Aorta (tissue), 5 donors: ENCODE measurements around the gene TMOD1. TPM values are rescaled to one million over a fixed set of nuclear protein-coding genes. Genes with fewer than 3 reads are reported as not detected.
"Not testable (repeated sequence)": the region's sequence is repeated elsewhere in the genome, so short reads cannot be mapped to it uniquely, and the experiment has no call there.

Source experiments
- ATAC-seq: fragments of 200-7000 bp; cut with Tn5 transposase; one replicate; pipeline ENCODE4 v1.9.1; 2022; ENCODE audit warnings: moderate library complexity; ENCODE audit not compliant: low FRiP score
- DNase-seq, 2 donors: peaks; one replicate each; pipeline ENCODE4 v3.0.0-alpha.2; 2020
- H3K27ac ChIP-seq, 2 donors: one replicate each; pipeline ENCODE4 v1.5.1; 2013; ENCODE audit warnings: low read length in 2 of 2, mild to moderate bottlenecking in 2 of 2, moderate library complexity in 2 of 2, control low read depth in 1 of 2, inconsistent platforms in 1 of 2, low read depth in 1 of 2
- H3K27me3 ChIP-seq, 2 donors: one replicate each; pipeline ENCODE4 v1.6.1; 2013; ENCODE audit warnings: control low read depth in 1 of 2, low read length in 1 of 2, mild to moderate bottlenecking in 1 of 2, moderate library complexity in 1 of 2; ENCODE audit not compliant: insufficient read depth in 2 of 2, control insufficient read depth in 1 of 2
- H3K36me3 ChIP-seq, 2 donors: one replicate each; pipeline ENCODE4 v1.6.1; 2013; ENCODE audit warnings: control low read depth in 1 of 2, low read length in 1 of 2, mild to moderate bottlenecking in 1 of 2; ENCODE audit not compliant: insufficient read depth in 2 of 2, control insufficient read depth in 1 of 2
- H3K4me1 ChIP-seq, 2 donors: one replicate each; pipeline ENCODE4 v1.6.1; 2013; ENCODE audit warnings: low read length in 2 of 2, control low read depth in 1 of 2, mild to moderate bottlenecking in 1 of 2, moderate library complexity in 1 of 2; ENCODE audit not compliant: insufficient read depth in 2 of 2, control insufficient read depth in 1 of 2
- H3K4me3 ChIP-seq, 2 donors: one replicate each; pipeline ENCODE4 v1.5.1; 2013; ENCODE audit warnings: low read length in 2 of 2, control low read depth in 1 of 2, mild to moderate bottlenecking in 1 of 2
- H3K9me3 ChIP-seq: one replicate; pipeline ENCODE4 v1.6.1; 2013; ENCODE audit warnings: mild to moderate bottlenecking, low read length; ENCODE audit not compliant: control insufficient read depth
- WGBS, 2 donors: extraction: QIAGEN DNeasy Blood & Tissue Kit; methylation state at CpG; one replicate each; pipeline ENCODE4 v1.1.7; 2013; 5-methylcytosine and 5-hydroxymethylcytosine counted together
- intact Hi-C, 2 donors: fragments of 100-400 bp; cut with DNase I; formaldehyde crosslinking; loops; one replicate each; pipeline versions ENCODE4 v1.14.2 to v1.15.0; 2022
- polyA plus RNA-seq, 2 donors: library from polyadenylated mRNA; stranded (reverse); fragments of 200-250 nt; gene quantifications; one replicate each; pipeline ENCODE4 v1.2.3, GENCODE V29; 2013
- total RNA-seq, 2 donors: library from RNA; stranded (reverse); fragmentation: NEBNext Ultra II Directional; extraction: Animal tissue kit (Norgen Biotek cat#: 25700); gene quantifications; one replicate each; pipeline ENCODE4 v1.2.1, GENCODE V29; 2021
- donor health status: healthy with polysubstance abuse.
- donor health status: Bipolar disorder and iron deficiency.
- donor health status: DM: no; HTN: no; CAD: no.
- donor health status: DM: no; HTN: no; CAD: no.
- donor health status: DM: yes; HTN: yes; CAD: no.

TMOD1 gene
- total and polyA plus RNA-seq, 4 donors: 24.5 to 102 (median 41.4) TPM

DNA sequence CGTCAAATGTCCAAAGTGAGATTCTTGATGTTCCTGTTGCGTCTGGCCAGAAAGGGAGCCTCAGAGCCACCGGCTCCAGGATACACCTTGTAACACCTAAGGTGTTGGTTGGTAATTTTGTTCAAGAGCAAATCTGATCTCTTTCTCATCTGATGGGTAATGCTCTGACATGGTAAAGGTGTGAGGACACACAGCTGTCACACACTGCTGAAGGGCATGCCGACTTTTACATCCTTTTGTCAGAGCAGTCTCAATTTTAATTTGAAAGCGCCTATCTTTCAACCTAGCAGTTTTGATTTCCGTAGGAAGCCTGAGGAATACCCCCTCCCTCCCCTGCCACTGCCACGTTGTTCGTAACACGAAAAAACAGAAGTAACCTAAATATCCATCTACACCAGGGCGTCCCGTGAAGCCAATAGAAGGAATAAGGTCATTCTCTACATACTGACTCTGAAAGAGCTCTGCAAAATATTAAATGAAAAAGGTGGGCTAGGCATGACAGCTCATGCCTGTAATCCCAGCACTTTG, 74.3 kb downstream of the TMOD1 start:
- Histone ChIP-seq H3K27me3 (no peaks in the 10 kb centered on the region), H3K9me3 (no peaks in the 10 kb centered on the region), H3K4me1 (no peaks in the 10 kb centered on the region), H3K27ac (no peak overlapping the region), H3K4me3 (no peak overlapping the region), H3K36me3 (peaks cover 0 to 4% of the 10 kb centered on the region in 2 donors)
- WGBS, 2 donors: 89 to 93% methylated on average over 11 of the region's 11 CpGs
- no peak for ATAC-seq
- intact Hi-C loops: no loop called here
- no peak for DNase-seq

DNA sequence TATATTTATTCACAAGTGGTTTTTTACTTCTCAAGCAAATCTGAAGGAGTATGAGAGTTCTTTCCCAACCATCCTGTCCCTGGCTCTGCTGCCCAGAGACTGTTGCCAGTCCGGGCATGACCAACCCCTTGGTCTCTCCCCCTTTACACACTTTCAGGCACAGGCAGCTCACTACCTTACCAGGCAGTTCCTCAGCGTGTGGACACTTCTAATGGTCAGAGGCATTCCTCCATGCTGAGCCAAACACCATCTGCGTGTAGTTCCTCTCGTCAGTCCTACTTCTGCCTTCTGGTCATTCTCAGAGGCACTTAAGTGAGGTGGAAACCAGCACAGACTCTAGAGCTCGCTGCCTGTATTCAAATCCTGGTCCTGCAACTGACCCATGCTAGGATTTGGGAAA, 75.6 kb downstream of the TMOD1 start:
- H3K27me3 ChIP-seq: no peaks in the 10 kb centered on the region
- DNase-seq: no peak
- H3K4me3 ChIP-seq: no peak overlapping the region
- H3K27ac ChIP-seq: no peak overlapping the region
- H3K36me3 ChIP-seq: peaks cover 0 to 2% of the 10 kb centered on the region in 2 donors
- no peaks in the 10 kb centered on the region for H3K9me3 ChIP-seq
- 81 to 91% methylated on average over 5 of the region's 5 CpGs for WGBS, 2 donors
- intact Hi-C loops: no loop called here
- no peaks in the 10 kb centered on the region for H3K4me1 ChIP-seq
- no peak for ATAC-seq

DNA sequence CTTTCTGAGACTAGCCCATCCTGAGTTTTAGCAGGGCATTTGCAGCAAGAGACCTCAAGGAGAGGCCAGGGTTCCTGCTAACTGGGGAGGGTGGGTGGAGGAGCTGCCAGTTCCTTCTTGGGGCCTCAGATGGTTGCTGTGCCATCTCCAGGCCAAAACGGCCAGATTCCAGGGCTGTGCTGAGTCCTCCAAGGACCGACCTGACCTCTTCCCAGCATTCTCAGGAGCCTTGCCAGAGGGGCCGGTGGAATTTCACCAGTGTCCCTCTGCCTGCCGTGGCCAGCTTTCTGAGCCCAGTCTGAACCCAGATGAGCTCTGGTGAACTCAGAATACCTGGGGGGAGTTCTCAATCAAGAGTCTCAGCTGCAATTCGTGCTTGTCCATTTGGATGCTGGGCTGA, 77.4 kb downstream of the TMOD1 start:
- H3K27me3 ChIP-seq: no peaks in the 10 kb centered on the region
- ATAC-seq (peak; percentile 48), DNase-seq (peak in 1 of 2 donors; percentile 65)
- no peaks in the 10 kb centered on the region for H3K4me1 ChIP-seq
- no peaks in the 10 kb centered on the region for H3K9me3 ChIP-seq
- H3K36me3 ChIP-seq: no peaks in the 10 kb centered on the region
- no peak overlapping the region for H3K4me3 ChIP-seq
- H3K27ac ChIP-seq: no peak overlapping the region
- intact Hi-C loops: no loop called here
- 45 to 54% methylated on average over 5 of the region's 5 CpGs for WGBS, 2 donors

DNA sequence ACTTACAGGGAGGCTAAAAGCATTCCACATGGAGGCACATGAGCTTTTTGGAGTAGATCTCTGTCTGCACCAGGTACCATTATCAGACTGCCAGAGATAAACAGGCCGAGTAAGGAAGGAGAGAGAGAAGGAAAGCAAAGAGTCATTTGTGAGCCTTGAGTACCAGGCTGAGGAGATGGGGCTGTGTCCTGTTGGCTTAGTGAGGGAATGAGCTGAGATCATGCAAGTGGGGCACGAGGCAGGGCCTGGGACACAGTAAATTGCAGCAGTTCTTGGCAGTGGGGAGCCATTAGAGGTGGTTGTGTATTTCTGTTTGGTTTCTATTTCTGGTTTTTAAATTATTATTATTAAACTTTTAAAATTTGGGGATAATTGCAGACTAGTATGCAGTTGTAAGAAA, 78.4 kb downstream of the TMOD1 start:
- Histone ChIP-seq H3K27ac (no peak overlapping the region), H3K9me3 (no peaks in the 10 kb centered on the region), H3K27me3 (no peaks in the 10 kb centered on the region), H3K4me1 (no peaks in the 10 kb centered on the region), H3K36me3 (no peaks in the 10 kb centered on the region), H3K4me3 (no peak overlapping the region)
- DNase-seq (no peak), ATAC-seq (no peak)
- intact Hi-C loops: no loop called here
- 40 to 53% methylated on average over 2 of the region's 2 CpGs for WGBS, 2 donors

DNA sequence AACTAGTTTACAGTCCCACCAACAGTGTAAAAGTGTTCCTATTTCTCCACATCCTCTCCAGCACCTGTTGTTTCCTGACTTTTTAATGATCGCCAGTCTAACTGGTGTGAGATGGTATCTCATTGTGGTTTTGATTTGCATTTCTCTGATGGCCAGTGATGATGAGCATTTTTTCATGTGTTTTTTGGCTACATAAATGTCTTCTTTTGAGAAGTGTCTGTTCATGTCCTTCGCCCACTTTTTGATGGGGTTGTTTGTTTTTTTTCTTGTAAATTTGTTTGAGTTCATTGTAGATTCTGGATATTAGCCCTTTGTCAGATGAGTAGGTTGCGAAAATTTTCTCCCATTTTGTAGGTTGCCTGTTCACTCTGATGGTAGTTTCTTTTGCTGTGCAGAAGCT, 80.1 kb downstream of the TMOD1 start:
- H3K4me3 ChIP-seq, H3K27me3 ChIP-seq, H3K36me3 ChIP-seq, ATAC-seq, DNase-seq, H3K27ac ChIP-seq, H3K9me3 ChIP-seq, H3K4me1 ChIP-seq, intact Hi-C loops: not testable (repeated sequence)
- 80% methylated on average over 1 of the region's 3 CpGs; no CpG with 5 or more reads in 1 of the 2 donors for WGBS, 2 donors

DNA sequence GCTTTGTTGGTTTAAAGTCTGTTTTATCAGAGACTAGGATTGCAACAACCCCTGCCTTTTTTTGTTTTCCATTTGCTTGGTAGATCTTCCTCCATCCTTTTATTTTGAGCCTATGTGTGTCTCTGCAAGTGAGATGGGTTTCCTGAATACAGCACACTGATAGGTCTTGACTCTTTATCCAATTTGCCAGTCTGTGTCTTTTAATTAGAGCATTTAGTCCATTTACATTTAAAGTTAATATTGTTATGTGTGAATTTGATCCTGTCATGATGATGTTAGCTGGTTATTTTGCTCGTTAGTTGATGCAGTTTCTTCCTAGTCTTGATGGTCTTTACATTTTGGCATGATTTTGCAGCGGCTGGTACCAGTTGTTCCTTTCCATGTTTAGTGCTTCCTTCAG, 83.3 kb downstream of the TMOD1 start:
- intact Hi-C loops, DNase-seq, H3K27me3 ChIP-seq, ATAC-seq, H3K4me3 ChIP-seq, H3K36me3 ChIP-seq, H3K4me1 ChIP-seq, H3K9me3 ChIP-seq, H3K27ac ChIP-seq: not testable (repeated sequence)
- no CpG with 5 or more reads among the region's 2 CpGs for WGBS, 2 donors

DNA sequence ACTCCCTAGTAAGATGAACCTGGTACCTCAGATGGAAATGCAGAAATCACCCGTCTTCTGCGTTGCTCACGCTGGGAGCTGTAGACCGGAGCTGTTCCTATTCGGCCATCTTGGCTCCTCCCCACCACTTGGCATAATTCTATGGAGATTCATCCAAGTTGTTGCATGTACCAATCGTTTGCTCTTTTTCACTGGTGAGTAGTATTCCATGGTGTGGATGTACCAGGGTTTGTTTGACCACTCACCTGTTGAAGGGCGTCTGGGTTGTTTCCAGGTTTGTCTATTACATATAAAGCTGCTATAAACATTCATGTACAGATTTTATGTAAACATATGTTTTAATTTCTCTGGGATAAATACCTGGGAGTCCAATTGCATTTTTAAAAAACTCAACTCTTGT, 85.4 kb downstream of the TMOD1 start:
- H3K4me3 ChIP-seq, H3K4me1 ChIP-seq, H3K27me3 ChIP-seq, H3K9me3 ChIP-seq, intact Hi-C loops, H3K36me3 ChIP-seq, ATAC-seq, DNase-seq, H3K27ac ChIP-seq: not testable (repeated sequence)
- WGBS, 2 donors: 96 to 98% methylated on average over 5 to 7 of the region's 7 CpGs

DNA sequence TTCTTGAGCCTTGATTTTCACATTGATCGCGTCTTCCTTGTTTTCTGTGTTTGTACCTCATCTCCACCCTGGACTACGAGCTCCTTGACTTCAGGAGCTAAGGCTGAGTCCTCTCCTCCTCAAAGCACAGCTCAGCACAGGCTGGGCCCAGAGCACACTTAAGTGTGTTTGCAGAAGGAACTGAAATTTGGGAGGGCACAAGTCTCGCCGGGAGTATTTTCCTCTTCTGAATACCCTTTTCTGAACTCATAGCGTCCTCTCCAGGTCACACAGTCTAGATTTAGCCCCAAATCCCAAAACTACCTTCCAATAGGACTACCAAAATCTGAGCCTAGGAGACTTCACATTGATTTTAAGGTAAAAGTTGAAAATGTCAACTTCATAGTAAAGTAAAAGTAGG, 90.1 kb downstream of the TMOD1 start:
- Histone ChIP-seq H3K9me3 (no peaks in the 10 kb centered on the region), H3K36me3 (peaks cover 4 to 6% of the 10 kb centered on the region in 2 donors), H3K27me3 (no peaks in the 10 kb centered on the region), H3K27ac (no peak overlapping the region), H3K4me3 (no peak overlapping the region), H3K4me1 (peaks cover 0 to 2% of the 10 kb centered on the region in 2 donors)
- DNase-seq (no peak), ATAC-seq (no peak)
- 87 to 91% methylated on average over 6 of the region's 6 CpGs for WGBS, 2 donors
- intact Hi-C loops: loop anchor here in 1 of 2 donors (10.0 kb wide), 1 partner anchor 87 kb away; the partner anchor contains the start of gene TMOD1

DNA sequence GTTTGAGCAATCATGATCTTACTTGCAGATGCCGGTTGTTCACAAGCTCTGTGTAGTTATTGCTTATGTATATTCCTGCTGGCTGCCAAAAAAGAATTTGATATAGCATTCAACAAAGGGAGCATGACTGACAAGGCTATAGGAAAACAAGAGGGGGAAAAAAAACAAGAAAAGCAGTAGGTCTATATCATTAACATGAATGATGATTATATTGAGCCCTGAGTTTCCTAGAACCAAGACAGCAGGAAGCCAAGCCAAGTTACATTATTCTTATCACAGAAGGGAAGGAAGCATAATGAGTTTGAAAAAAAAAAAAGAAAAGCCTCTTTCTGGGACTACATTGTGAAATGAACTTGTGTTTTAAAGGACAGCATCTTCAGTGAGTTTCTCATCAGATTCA, 90.7 kb downstream of the TMOD1 start:
- no peaks in the 10 kb centered on the region for H3K27me3 ChIP-seq
- 96 to 98% methylated on average over 1 of the region's 1 CpG for WGBS, 2 donors
- H3K4me1 ChIP-seq: peaks cover 0 to 2% of the 10 kb centered on the region in 2 donors
- no peak overlapping the region for H3K4me3 ChIP-seq
- H3K36me3 ChIP-seq: peaks cover 4 to 6% of the 10 kb centered on the region in 2 donors
- no peak for DNase-seq
- intact Hi-C loops: loop anchor here in 1 of 2 donors (10.0 kb wide), 1 partner anchor 87 kb away; the partner anchor contains the start of gene TMOD1
- ATAC-seq: no peak
- no peak overlapping the region for H3K27ac ChIP-seq
- H3K9me3 ChIP-seq: no peaks in the 10 kb centered on the region
